UCSD-AML1 (cell line): ENCODE data around the gene BMP8B.
"Not testable (repeated sequence)": the region's sequence is repeated elsewhere in the genome, so short reads cannot be mapped to it uniquely, and the experiment has no call there.

ENCODE experiments used
- DNase-seq: peaks from one replicate; lab custom pipeline; 2025; ENCODE audit not compliant: unreplicated experiment; lab: John Stamatoyannopoulos, UW

The BMP8B gene

DNA sequence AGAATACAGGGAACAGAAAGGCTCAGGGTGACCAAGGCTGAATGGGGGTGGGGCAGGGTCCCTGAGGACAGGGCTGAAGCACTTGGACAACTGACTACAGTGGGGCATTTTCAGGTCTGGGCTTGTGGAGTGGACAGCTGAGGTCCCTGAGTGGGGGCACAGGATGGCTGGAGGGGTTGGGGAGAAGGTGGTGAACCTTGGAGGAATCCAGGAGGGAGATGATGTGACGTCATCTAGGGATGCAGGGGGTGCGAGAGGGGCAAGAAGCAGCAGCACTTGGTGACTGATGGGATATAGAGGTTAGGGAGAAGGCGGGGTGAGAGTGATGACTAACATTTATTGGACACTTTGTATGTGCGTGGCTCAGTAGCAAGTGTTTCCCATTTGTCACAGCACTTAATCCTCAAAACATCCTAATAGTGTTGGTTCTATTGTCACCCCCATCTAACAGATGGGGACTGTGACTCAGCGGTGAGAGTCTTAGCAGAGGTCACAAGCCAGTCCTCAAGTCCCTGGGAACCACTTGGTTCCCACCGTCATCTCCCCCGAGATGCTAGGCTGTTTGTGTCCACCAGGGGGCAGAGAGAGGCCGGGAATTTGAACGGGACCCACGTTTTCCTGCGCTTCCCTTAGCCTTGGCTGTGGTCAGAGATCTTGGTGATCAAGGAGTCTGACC, 27.9 kb upstream of the BMP8B start:
- peak; percentile 68 for DNase-seq

DNA sequence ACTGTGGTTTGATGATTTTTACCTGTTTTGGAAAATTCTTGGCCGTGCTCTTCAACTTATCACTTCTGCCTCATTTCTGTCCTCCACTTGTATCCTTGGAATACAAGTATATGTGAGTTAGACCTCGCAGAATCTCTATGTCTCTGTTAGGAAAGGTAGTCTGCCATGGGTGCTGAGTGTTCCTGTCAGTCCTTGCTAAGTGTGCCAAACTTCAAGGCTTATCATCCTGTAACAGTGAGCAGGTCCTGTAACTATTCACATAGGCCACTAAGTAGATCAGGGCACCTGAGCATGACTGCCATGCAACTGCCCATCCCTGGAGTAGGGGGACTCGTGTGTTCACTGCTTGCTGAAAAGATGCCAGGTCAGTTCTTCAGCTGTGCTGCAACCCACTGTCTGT, 24.2 kb upstream of the BMP8B start:
- DNase-seq: no peak

DNA sequence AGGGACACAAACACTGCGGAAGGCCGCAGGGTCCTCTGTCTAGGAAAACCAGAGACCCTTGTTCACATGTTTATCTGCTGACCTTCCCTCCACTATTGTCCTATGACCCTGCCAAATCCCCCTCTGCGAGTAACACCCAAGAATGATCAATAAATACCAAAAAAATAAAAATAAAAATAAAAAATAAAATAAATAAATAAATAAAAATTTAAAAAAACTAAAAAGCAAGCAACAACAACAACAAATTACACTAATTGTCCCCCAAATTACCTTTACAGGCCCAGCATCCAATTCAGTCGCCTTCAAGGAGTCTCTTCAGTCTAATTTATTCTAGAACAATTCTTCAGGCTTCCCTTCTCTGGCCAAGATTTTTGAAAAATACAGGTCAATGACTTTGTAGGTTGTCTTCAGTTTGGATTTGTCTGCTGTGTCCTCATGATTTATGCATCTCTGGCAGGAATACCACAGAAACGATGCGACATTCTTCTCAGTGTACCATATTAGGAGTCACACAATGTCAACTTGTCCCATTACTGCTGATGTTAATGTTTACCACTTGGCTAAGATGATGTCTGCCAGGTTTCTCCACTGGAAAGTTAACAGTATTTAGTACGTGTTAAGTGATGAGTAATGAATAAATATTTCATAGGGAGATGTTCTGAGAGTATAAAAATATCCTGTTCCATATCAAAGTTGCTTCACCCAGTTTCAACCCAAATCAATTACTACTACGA, 20.3 kb upstream of the BMP8B start:
- no peak for DNase-seq

- no peak for DNase-seq
Observed at GRCh38 chr1:39805385-39805784, 16.7 kb upstream of the BMP8B start.

GRCh38 chr1:39802496-39803260, 14.0 kb upstream of the BMP8B start:
- no peak for DNase-seq

GRCh38 chr1:39800471-39800835, 11.8 kb upstream of the BMP8B start:
- DNase-seq: no peak

DNA sequence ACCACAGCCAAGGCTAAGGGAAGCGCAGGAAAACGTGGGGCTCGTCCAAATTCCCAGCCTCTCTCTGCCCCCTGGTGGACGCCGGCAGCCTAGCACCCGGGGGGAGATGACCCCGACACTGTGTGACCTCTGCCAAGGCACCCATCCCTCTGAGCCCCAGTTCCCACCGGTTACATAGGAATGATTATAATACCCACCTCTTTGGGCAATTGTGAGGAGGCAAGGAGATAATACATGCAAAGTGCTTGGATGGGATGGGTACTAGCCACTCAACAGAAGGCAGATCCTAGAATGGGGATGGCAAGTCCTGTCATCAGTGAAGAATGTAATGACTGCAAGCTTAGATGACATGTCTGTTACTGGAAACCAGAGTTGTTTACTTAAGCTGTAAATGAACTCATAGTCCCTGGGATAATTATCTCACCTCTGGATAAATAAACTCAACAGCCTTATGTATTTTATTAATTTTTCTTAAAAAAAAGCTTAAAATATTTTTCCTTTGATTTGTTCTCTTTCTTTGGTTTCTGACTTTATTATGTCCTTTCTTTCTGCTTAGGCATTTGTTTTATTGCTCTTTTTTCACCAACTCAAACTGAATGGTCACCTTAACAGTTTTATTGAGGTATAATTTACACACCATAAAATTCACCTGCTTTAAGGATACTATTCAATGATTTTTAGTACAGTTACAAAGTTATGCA, 11.3 kb upstream of the BMP8B start:
- peak; percentile 72 for DNase-seq

DNA sequence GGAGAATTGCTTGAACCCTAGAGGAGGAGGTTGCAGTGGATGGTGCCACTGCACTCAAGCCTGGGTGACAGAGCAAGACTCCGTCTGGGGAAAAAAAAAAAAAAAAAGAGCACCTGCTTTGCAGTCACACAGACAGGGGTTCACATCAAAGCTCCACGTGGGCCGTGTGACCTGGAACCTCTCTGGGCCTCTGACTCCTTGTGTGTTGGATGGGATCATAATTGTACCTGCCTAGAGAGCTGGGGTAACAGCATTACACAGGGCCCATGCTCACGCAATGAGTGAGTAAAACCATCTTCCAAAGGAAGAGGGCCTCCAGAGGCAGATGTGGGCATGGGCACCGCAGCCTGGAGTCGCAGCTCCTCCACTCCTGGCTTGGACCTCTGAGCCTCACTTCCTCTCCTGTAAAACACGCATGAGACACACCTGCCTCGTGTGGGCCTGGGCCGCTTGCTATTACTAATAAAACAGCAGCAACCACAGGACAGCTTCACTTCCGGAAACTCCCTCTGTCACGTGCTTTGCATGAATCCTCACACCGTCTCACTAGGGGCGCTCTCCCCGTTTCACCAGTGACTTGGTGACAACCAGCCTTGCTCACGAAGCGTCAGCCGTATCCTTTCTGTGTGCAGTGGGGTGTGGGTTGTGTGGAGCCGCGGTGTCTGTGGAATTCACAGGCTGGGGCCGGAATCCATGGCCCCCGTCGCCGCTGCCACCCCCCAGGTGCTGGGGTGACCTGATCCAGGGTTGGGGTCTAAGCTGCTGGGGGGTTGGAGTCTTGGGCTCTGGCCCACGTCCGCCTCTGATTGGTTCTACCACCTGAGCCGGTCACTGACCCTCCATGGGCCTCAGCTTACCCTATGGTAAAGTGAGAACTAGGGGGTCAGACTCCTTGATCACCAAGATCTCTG, 10.4 kb upstream of the BMP8B start:
- peak; percentile 84 for DNase-seq

- DNase-seq: no peak
Observed at GRCh38 chr1:39795651-39796050, 7.0 kb upstream of the BMP8B start.

- DNase-seq: no peak
Observed at GRCh38 chr1:39791838-39792237, 3.2 kb upstream of the BMP8B start.

- no peak for DNase-seq
Observed at GRCh38 chr1:39789571-39790110, 976 bp upstream of the BMP8B start.

DNA sequence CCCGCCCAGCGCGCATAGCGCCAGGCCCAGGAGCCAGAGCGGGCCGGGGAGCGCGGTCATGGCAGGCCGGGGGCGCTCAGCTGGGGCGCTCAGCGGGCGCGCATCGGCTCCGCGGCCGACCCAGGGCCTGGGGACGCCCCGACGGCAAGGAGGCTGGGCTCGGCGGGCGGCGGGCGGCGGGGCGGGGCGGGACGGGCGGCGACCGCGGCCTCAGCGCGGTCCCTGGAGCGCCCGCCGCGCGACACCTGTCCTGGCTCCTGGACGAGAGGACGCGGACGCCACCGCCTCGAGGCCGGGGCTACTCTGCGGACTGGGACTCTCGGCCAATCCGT, 273 bp downstream of the BMP8B start:
- DNase-seq: no peak

GRCh38 chr1:39787964-39788363, 701 bp downstream of the BMP8B start:
- DNase-seq: not testable (repeated sequence)

DNA sequence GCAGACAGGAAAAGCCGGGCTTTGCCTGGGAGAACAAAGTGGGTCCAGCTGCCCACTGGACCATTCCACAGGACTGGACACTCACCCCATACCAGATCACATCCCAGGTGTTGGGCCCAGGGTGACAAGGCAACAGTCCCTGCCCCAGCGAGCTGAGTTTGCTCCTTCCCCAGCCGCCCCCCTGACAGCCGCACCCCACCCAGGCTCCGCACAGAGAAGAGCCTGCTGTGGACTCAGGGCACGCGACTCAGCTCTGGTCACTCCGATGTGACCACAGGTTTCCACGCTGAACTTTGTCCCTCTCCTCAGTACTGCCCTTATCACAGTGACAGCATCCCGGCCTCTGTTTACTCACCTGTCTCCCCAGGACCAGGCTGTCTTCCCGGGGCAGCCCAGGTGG, 1.2 kb downstream of the BMP8B start:
- DNase-seq: no peak

DNA sequence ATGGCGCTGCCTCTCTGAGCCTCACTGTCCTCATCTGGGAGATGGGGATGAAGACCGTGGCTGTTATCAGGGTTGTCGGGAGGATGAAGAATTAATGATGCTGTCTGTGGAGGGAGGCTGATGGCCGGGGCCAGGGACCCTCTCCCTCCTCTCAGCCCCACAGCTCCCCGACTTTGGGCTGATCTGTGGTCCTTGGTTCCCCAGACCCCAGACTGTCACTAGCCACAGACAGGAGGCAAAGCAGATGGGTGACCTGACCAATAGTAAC, 1.6 kb downstream of the BMP8B start:
- DNase-seq: not testable (repeated sequence)

GRCh38 chr1:39786303-39787107, 2.2 kb downstream of the BMP8B start:
- DNase-seq: not testable (repeated sequence)

- DNase-seq: not testable (repeated sequence)
Observed at GRCh38 chr1:39782685-39783084, 6.0 kb downstream of the BMP8B start.

DNA sequence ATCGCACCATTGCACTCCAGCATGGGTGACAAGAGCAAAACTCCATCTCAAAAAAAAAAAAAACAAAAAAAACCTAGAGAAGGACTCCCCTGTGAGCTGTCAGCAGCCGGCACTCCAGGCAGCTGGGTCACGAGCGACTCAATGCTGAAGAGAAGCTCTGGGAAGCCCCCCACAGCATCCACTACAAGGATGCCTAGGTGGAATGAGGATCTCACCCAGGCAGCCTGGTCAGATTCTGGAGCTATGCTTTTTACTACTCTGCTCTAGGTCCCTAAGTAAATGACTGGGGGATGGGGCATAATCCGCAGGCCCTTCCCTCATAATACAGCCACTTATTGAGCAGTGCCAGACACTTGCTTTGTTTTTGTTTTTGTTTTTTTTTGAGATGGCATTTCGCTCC, 6.6 kb downstream of the BMP8B start:
- no peak for DNase-seq

- DNase-seq: no peak
Observed at GRCh38 chr1:39781349-39781715, 7.3 kb downstream of the BMP8B start.

DNA sequence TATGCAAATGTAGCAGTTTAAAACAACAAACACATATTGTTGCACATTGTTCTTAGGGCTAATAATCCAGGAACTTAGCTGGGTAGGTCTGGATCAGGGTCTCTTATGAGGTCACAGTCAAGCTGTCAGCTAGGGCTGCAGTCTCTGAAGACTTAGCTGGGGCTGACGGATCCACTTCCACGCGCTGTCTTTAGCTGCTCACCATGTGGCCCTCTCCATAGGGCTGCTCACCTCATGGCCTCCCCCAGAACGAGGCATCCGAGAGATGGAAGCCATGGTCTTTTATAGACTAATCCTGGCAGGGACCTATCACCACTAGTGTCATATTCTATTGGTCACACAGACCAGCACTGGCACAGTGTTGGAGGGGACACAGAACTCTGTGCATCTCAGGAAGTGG, 8.8 kb downstream of the BMP8B start:
- no peak for DNase-seq
